H1 (cell line): ENCODE measurements around the gene OR14I1. TPM values are rescaled to one million over a fixed set of nuclear protein-coding genes. Genes with fewer than 3 reads are reported as not detected.

ENCODE experiments used
- BRCA1 ChIP-seq: IDR thresholded peaks from 2 replicates; pipeline ENCODE4 v1.6.1; 2012; ENCODE audit warnings: low read depth, low read length, improper control_type of control experiment
- CHD7 ChIP-seq: fragments of 300-600 bp; sonication (generic); IDR thresholded peaks from 2 replicates; pipeline ENCODE4 v1.7.1; 2012; ENCODE audit warnings: low read length, moderate library complexity, mild to moderate bottlenecking, inconsistent platforms; ENCODE audit not compliant: insufficient replicate concordance
- EGR1 ChIP-seq: IDR thresholded peaks from 2 replicates; pipeline ENCODE4 v1.6.1; 2011; ENCODE audit warnings: low read depth, low read length, borderline replicate concordance
- GTF2F1 ChIP-seq: IDR thresholded peaks from 2 replicates; pipeline ENCODE4 v1.6.1; 2012; ENCODE audit warnings: low read depth, low read length, improper control_type of control experiment, borderline replicate concordance
- JUN ChIP-seq: IDR thresholded peaks from 2 replicates; pipeline ENCODE4 v1.6.1; 2011; ENCODE audit warnings: low read depth, mild to moderate bottlenecking, improper control_type of control experiment, low read length
- KDM1A ChIP-seq: fragments of 200-600, 300-600 bp; sonication (generic); IDR thresholded peaks from 2 replicates; pipeline ENCODE4 v1.7.1; 2016; ENCODE audit warnings: mild to moderate bottlenecking, low read length, borderline replicate concordance
- KDM4A ChIP-seq: IDR thresholded peaks from one replicate; pipeline ENCODE4 v1.7.1; 2012; ENCODE audit warnings: low read depth, mild to moderate bottlenecking, moderate library complexity, low read length, inconsistent platforms; ENCODE audit not compliant: severe bottlenecking
- polyA plus RNA-seq, 7 experiments: library from polyadenylated mRNA; depleted of rRNA in 3 of 7; stranded (reverse) in 5 of 7; unstranded in 2 of 7; fragments of >200 nt in 5 of 7; fragments of 200-250 nt in 2 of 7; gene quantifications; 1 replicate in 5 of 7; 2 replicates in 1 of 7; 4 replicates in 1 of 7; pipeline versions ENCODE4 v1.2.1 to v1.2.3, GENCODE V29; 2011 to 2013; ENCODE audit warnings: missing spikeins in 2 of 7, mixed read lengths in 2 of 7
- total RNA-seq: library from RNA; stranded (reverse); fragmentation: NEBNext Ultra II Directional; extraction: Animal tissue kit (Norgen Biotek cat#: 25700); gene quantifications from 2 replicates; pipeline ENCODE4 v1.2.1, GENCODE V29; 2021

Gene OR14I1
- total and polyA plus RNA-seq, 2 of the 8 experiments (the other 6 are each of a cell fraction or from before 2014, with no cell fraction given): not detected

GRCh38 chr1:248710305-248710900 is 7.8 kb upstream of the OR14I1 start (continued):
- TF ChIP-seq CHD7 (no peak), KDM1A (no peak), KDM4A (no peak), GTF2F1 (no peak), BRCA1 (no peak), JUN (no peak), EGR1 (no peak)
- TF ChIP-seq, all 59 proteins: peak for 0
